H1 (cell line): Measurements from ENCODE around the gene BRIP1. TPM values are rescaled to one million over a fixed set of nuclear protein-coding genes. Genes with fewer than 3 reads are reported as not detected.

Experiments used
- BACH1 ChIP-seq: IDR thresholded peaks from 2 replicates; pipeline ENCODE4 v1.6.1; 2012; ENCODE audit warnings: low read length, improper control_type of control experiment
- polyA plus RNA-seq, 7 experiments: library from polyadenylated mRNA; depleted of rRNA in 3 of 7; stranded (reverse) in 5 of 7; unstranded in 2 of 7; fragments of >200 nt in 5 of 7; fragments of 200-250 nt in 2 of 7; gene quantifications; 1 replicate in 5 of 7; 2 replicates in 1 of 7; 4 replicates in 1 of 7; pipeline versions ENCODE4 v1.2.1 to v1.2.3, GENCODE V29; 2011 to 2013; ENCODE audit warnings: missing spikeins in 2 of 7, mixed read lengths in 2 of 7
- total RNA-seq: library from RNA; stranded (reverse); fragmentation: NEBNext Ultra II Directional; extraction: Animal tissue kit (Norgen Biotek cat#: 25700); gene quantifications from 2 replicates; pipeline ENCODE4 v1.2.1, GENCODE V29; 2021

BRIP1 gene
- total and polyA plus RNA-seq, 2 of the 8 experiments (the other 6 are each of a cell fraction or from before 2014, with no cell fraction given) = 5.8 to 19.2 TPM

GRCh38 chr17:61713035-61713434, 150.3 kb downstream of the BRIP1 start (continued):
- no peak for TF ChIP-seq BACH1
